GM19324 (cell line): ENCODE measurements around the gene CIPC.

Source experiments
- ATAC-seq: cut with Tn5 transposase; IDR thresholded peaks from one replicate; pipeline ENCODE4 v1.9.1; 2021; ENCODE audit warnings: mild to moderate bottlenecking, moderate library complexity; ENCODE audit not compliant: unreplicated experiment, low FRiP score

CIPC gene

DNA sequence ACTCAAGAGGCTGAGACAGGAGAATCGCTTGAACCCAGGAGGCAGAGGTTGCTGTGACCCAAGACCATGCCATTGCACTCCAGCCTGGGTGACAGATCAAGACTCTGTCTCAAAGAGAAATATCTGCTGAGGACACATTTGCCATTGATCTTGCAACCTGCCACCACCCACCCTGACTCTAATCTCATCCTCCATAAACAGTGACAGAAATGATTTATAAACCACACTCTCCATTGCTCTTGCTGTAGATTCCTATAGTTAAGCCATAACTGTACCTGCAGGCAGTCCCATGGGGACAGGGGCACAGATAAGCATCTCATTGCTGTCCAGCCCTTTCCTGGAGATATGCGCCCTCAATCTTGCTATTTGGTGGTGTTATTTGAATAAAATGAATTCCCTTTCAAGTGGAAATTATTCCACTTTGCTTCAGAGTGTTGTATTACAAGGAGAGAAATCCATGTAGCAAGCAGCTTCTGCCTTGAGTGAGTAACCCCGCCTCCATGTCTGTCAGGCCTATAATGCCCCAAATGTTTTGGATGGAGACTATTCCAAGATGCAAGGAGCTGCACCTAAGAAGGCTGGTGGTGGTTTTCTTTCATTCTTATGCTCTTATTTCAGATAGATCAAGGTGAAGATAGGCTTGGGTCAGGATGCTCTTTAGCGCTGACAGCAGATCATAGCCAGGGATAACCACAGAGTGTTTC, 46.5 kb downstream of the CIPC start:
- ATAC-seq, result no peak

DNA sequence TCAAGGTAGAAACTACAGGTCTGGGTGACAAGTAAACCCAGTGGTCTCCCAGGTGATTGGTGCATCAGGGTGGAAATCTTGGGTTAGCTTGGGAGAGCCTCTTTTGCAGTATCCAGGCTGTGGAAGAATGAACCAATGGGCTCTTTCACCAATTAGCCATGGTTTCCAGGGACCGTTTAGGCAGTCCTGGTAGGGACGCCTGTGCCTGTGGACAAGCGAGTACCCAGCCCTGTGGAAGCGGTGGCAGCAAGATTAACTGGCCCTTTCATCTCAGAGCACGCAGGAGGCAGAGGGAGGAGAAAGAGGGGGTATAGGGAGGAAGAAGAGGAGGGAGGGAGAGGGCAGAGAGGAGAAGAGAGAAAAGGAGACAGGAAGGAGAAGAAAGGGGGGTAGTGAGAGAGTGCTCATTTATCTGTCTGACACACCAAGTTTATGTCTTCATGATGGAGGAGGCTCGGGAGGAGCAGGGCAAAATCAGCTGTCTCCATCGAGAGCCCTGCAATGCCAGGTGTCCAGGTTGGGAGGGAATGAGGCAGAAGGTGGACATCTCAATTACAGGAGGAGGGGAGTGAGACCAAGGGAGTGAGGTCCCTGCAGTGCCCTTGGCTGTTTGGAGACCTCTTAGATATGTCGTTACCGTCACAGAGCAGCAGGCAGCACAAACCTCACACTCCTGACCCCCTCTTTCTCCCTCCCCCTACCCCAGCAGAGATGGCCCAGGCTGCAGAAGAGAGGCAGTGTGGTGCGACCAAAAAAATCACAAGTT, 48.1 kb downstream of the CIPC start:
- ATAC-seq, result no peak

- ATAC-seq, result no peak
These were observed 50.6 kb downstream of the CIPC start for GRCh38 chr14:77148510-77149231.

DNA sequence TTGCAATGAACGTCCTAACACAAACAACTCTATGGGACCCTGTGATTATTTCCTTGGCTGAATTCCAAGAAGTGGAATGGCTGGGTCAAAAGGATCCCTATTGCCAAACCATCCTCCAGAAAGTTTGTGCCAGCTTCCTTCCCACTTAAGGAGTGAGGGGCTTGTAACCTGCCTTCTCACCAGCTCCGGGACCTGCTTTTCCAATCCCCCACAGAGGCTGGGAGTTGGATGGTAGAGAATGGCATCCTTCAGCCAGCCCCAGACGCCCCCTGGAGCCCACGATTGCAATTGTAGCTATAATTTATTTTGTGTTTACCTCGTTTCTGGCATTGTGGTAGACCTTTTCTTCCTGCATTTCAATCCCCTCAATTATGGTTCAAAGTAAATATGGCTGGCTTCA, 53.2 kb downstream of the CIPC start:
- ATAC-seq, result no peak

DNA sequence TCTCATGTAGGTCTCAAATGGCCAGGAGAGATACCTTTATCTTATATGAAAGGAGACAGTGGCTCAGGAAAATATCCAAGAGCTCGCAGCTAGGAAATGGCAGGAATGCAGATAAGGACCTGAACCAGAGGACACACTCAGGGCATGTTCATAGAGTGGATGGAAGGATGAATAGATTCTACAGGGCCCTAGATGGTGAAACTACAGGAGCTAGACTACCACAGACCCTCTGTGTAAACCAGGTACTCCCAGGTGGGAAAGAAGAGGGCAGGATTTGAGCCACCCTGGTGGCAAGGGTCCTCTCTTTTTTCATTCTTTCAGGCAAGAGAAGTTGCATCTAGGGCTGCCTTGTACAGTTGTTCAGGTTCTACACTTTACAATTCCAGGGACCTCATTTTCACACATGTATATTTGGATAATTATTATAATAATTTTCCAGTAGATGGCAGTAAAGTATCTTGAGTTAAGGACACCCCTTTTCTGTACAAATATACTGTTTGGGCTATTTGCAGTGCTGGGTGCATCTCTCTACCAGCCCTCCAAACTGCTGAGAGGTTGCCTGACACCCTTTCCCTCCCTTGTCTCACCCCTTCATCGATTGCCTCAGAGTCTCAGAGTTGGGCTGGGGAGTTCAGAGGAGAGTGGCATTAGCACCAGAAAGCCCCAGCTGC, 54.0 kb downstream of the CIPC start:
- ATAC-seq, result no peak

DNA sequence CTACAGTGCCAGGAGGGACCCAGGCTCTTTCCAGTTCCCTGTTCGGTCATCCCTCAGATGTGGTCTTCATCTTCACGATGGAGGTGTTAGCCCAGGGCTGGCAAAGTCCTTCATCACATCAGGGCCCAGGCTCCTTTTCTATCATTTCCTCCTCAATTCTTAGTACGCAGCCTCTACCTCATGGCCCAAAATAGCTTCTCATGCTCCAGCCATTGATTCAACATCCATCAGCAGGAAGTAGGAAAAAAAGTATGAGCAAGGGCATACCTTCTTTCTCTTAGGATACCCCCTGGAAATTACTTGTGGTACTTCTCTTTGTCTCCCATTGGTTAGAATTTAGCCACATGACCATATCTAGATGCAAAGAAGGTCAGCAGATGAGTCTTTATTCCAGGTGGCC, 55.7 kb downstream of the CIPC start:
- no peak for ATAC-seq

GRCh38 chr14:77154421-77154820, 56.4 kb downstream of the CIPC start:
- no peak for ATAC-seq

DNA sequence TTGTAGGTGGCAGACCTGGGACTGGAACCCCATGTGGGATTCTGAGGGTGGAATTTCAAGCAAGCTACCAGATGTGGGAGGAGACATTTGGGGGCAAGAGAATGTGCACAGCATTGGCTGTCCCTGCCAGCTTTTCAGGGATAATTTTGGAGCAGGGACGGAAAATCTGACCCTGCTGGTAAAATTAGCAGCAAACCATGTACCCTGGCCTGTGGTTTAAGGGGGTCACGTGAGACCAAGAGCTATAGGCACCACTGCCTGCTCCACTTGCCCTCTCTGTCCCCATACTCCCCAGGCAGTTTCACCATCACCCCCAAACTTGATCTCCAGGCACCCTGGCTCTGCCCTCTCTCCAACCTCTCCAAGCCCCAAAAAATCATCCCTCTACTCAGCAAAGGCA, 57.0 kb downstream of the CIPC start:
- no peak for ATAC-seq

- ATAC-seq, result no peak
These were observed 59.7 kb downstream of the CIPC start for GRCh38 chr14:77157740-77158139.

- no peak for ATAC-seq
These were observed 60.3 kb downstream of the CIPC start for GRCh38 chr14:77158175-77158881.

- ATAC-seq, result no peak
These were observed 60.8 kb downstream of the CIPC start for GRCh38 chr14:77158882-77159255.

DNA sequence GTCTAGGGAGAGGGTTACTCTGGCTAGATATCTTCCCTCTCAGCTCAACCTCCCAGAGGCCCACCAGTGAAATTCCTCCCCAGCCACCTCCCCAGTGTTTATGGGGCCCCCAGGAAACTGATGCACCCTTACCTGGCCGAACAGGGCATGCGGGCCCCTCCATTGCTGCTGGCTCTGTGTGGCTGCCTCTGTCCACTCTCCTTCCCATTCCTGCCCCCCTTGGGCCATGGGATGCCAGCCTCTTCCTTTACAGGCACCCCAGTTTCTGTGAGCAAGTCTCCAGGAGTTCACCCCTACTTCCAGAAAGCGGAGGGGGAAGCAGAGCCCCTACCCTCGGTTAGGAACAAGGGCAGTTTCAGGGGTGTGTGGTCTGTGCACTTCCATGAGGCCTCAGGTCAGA, 63.0 kb downstream of the CIPC start:
- ATAC-seq, result no peak
